HCT116 (cell line): ENCODE measurements around the gene COL28A1. TPM values are rescaled to one million over a fixed set of nuclear protein-coding genes. Genes with fewer than 3 reads are reported as not detected.

Experiments used
- ATAC-seq: fragments of 200-7000 bp; cut with Tn5 transposase; 2 replicates; pipeline ENCODE4 v1.9.1; 2020; ENCODE audit warnings: mild to moderate bottlenecking, moderate library complexity
- BruUV-seq: library from RNA; stranded (reverse); fragments of 400-500 nt; replicated peaks from 2 replicates; lab custom pipeline; 2021; lab: Mats Ljungman, UMichigan
- CTCF ChIA-PET: fragments of 300-600 bp; sonication (Branson Sonifier 250); formaldehyde crosslinking; loops from one replicate; lab custom pipeline; 2021; ENCODE audit warnings: antibody characterized with exemption; lab: Charles Lee
- POLR2A ChIA-PET: fragments of 300-600, 350-600 bp; sonication (Branson Sonifier 250); formaldehyde crosslinking; loops from one replicate; lab custom pipeline; 2021; ENCODE audit warnings: antibody characterized with exemption; lab: Charles Lee
- RAD21 ChIA-PET, 2 experiments: fragments of 300-600 bp; sonication (Branson Sonifier 250); formaldehyde crosslinking; loops; one replicate each; lab custom pipeline; 2023; ENCODE audit warnings: low total read pairs in 2 of 2; ENCODE audit not compliant: uncharacterized antibody in 2 of 2, unreplicated experiment in 2 of 2, low non-redundant PET in 1 of 2; lab: Charles Lee
- DNase-seq: peaks from one replicate; pipeline ENCODE4 v3.0.0-alpha.2; 2010; ENCODE audit warnings: low read depth, low spot score
- H2AFZ ChIP-seq: fragments of 200-600 bp; shearing (Covaris generic), sonication (generic); 2 replicates; pipeline ENCODE4 v1.6.1; 2017; ENCODE audit warnings: low read depth, mixed run types, mixed read lengths, antibody characterized with exemption, low read length; ENCODE audit not compliant: poor library complexity, severe bottlenecking
- H3K27ac ChIP-seq: 2 replicates; pipeline ENCODE4 v1.5.1; 2012; ENCODE audit warnings: low read depth, low read length
- H3K27me3 ChIP-seq: fragments of 200-600 bp; sonication (generic); 2 replicates; pipeline ENCODE4 v1.6.1; 2016; ENCODE audit warnings: mixed run types, low read length, mixed read lengths; ENCODE audit not compliant: insufficient read depth
- H3K36me3 ChIP-seq, 2 experiments: fragments of 200-500 bp in 1 of 2; fragments of 200-600 bp in 1 of 2; sonication (Bioruptor generic) in 1 of 2; sonication (generic) in 1 of 2; 2 replicates each; pipeline versions ENCODE4 v1.5.1 to v1.6.1; 2014 to 2016; ENCODE audit warnings: low read length in 2 of 2, inconsistent platforms in 1 of 2, mixed read lengths in 1 of 2, mixed run types in 1 of 2; ENCODE audit not compliant: insufficient read depth in 2 of 2, control insufficient read depth in 1 of 2
- H3K4me1 ChIP-seq, 2 experiments: fragments of 200-600 bp in 1 of 2; sonication (generic) in 1 of 2; 2 replicates each; pipeline versions ENCODE4 v1.5.1 to v1.6.1; 2012 to 2017; ENCODE audit warnings: low read length in 2 of 2, inconsistent platforms in 1 of 2, mild to moderate bottlenecking in 1 of 2, mixed read lengths in 1 of 2, mixed run types in 1 of 2, moderate library complexity in 1 of 2; ENCODE audit not compliant: insufficient read depth in 2 of 2, control insufficient read depth in 1 of 2
- H3K4me2 ChIP-seq: fragments of 200-600 bp; sonication (generic); 2 replicates; pipeline ENCODE4 v1.6.1; 2017; ENCODE audit warnings: mixed run types, low read length, mixed read lengths
- H3K4me3 ChIP-seq, 2 experiments: fragments of 200-600 bp in 1 of 2; sonication (generic) in 1 of 2; replicated peaks in 1 of 2; 2 replicates each; pipeline ENCODE4 v1.5.1; 2011 to 2016; ENCODE audit warnings: low read length in 2 of 2, control low read depth in 1 of 2, low read depth in 1 of 2, mild to moderate bottlenecking in 1 of 2, mixed read lengths in 1 of 2, mixed run types in 1 of 2
- H3K79me2 ChIP-seq: fragments of 200-600 bp; sonication (generic); 2 replicates; pipeline ENCODE4 v1.6.1; 2017; ENCODE audit warnings: mild to moderate bottlenecking, mixed run types, low read length, moderate library complexity, mixed read lengths; ENCODE audit not compliant: insufficient read depth
- H3K9ac ChIP-seq: fragments of 200-600 bp; sonication (generic); 2 replicates; pipeline ENCODE4 v1.6.1; 2016; ENCODE audit warnings: low read length, mixed read lengths
- H3K9me2 ChIP-seq: fragments of 200-600 bp; sonication (generic), shearing (Covaris generic); 2 replicates; pipeline ENCODE4 v1.6.1; 2017; ENCODE audit warnings: mixed run types, mild to moderate bottlenecking, moderate library complexity; ENCODE audit not compliant: insufficient read depth
- H3K9me3 ChIP-seq, 2 experiments: fragments of 200-500 bp in 1 of 2; fragments of 200-600 bp in 1 of 2; sonication (Bioruptor generic) in 1 of 2; sonication (generic) in 1 of 2; 2 replicates each; pipeline ENCODE4 v1.6.1; 2014 to 2017; ENCODE audit warnings: low read length in 2 of 2, mixed read lengths in 2 of 2, inconsistent platforms in 1 of 2, low read depth in 1 of 2, mild to moderate bottlenecking in 1 of 2, mixed run types in 1 of 2, moderate library complexity in 1 of 2; ENCODE audit not compliant: control insufficient read depth in 1 of 2, insufficient read depth in 1 of 2
- H4K20me1 ChIP-seq: fragments of 200-600 bp; sonication (generic), shearing (Covaris generic); 2 replicates; pipeline ENCODE4 v1.6.1; 2017; ENCODE audit warnings: mixed run types, mild to moderate bottlenecking, moderate library complexity; ENCODE audit not compliant: insufficient read depth
- CEBPB ChIP-seq: IDR thresholded peaks from 2 replicates; pipeline ENCODE4 v1.6.1; 2012; ENCODE audit warnings: low read depth
- POLR2A ChIP-seq: IDR thresholded peaks from 2 replicates; pipeline ENCODE4 v1.7.0; 2011; ENCODE audit warnings: borderline replicate concordance; ENCODE audit not compliant: insufficient read depth, insufficient read length; ENCODE audit errors: extremely low read depth
- SRF ChIP-seq: IDR thresholded peaks from 2 replicates; pipeline ENCODE4 v1.6.1; 2012; ENCODE audit warnings: low read depth
- ZFX ChIP-seq: fragments of 450-650 bp; IDR thresholded peaks from 2 replicates; pipeline ENCODE4 v1.6.1; 2017
- intact Hi-C: fragments of 100-400 bp; cut with micrococcal nuclease; formaldehyde crosslinking; loops from 2 replicates; pipeline ENCODE4 v1.10.0; 2022
- total RNA-seq: library from RNA; stranded (reverse); gene quantifications from one replicate; pipeline ENCODE4 v1.2.1, GENCODE V29; 2021; ENCODE audit not compliant: unreplicated experiment
- TF ChIP-seq, protein P1 (sequence below): IDR thresholded peaks from 2 replicates; pipeline ENCODE4 v1.6.1; 2012; ENCODE audit warnings: low read depth
- TF ChIP-seq, protein P2 (sequence below): IDR thresholded peaks from 2 replicates; pipeline ENCODE4 v1.6.1; 2011; ENCODE audit warnings: mild to moderate bottlenecking, low read length, moderate library complexity; ENCODE audit not compliant: insufficient replicate concordance; ENCODE audit errors: extremely low read depth

COL28A1 gene
- total RNA-seq, 1 experiment from 2014 or later = 0.12 TPM

DNA sequence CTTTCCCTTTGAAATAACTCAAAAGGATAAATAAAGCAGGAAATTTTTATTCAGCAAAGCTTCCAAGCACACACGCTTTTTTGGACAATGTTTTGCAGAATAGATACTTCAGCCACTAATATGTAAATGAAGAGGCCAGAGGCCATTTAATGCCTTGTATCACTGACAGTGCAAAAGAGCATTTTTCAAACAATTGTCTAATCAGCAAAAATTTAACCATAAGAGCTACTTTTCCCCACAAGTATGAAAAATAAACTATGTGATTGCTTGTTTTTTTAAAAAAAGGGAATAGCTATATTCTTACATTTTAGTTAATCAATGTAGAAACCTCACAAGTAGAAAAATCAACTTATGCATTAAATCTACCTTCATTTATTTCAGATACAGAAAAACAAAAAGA is 99.7 kb downstream of the COL28A1 start:
- CTCF ChIA-PET = no interaction called here
- DNase-seq = no peak
- Histone ChIP-seq H3K4me1 (peaks cover 8 to 12% of the 10 kb centered on the region in 2 experiments), H3K36me3 (no peaks in the 10 kb centered on the region), H3K4me3 (no peak overlapping the region), H3K27ac (no peak overlapping the region)
- TF ChIP-seq SRF = no peak
- TF ChIP-seq, protein P1, sequence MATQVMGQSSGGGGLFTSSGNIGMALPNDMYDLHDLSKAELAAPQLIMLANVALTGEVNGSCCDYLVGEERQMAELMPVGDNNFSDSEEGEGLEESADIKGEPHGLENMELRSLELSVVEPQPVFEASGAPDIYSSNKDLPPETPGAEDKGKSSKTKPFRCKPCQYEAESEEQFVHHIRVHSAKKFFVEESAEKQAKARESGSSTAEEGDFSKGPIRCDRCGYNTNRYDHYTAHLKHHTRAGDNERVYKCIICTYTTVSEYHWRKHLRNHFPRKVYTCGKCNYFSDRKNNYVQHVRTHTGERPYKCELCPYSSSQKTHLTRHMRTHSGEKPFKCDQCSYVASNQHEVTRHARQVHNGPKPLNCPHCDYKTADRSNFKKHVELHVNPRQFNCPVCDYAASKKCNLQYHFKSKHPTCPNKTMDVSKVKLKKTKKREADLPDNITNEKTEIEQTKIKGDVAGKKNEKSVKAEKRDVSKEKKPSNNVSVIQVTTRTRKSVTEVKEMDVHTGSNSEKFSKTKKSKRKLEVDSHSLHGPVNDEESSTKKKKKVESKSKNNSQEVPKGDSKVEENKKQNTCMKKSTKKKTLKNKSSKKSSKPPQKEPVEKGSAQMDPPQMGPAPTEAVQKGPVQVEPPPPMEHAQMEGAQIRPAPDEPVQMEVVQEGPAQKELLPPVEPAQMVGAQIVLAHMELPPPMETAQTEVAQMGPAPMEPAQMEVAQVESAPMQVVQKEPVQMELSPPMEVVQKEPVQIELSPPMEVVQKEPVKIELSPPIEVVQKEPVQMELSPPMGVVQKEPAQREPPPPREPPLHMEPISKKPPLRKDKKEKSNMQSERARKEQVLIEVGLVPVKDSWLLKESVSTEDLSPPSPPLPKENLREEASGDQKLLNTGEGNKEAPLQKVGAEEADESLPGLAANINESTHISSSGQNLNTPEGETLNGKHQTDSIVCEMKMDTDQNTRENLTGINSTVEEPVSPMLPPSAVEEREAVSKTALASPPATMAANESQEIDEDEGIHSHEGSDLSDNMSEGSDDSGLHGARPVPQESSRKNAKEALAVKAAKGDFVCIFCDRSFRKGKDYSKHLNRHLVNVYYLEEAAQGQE = no peak
- TF ChIP-seq ZFX = no peak
- TF ChIP-seq, protein P2, sequence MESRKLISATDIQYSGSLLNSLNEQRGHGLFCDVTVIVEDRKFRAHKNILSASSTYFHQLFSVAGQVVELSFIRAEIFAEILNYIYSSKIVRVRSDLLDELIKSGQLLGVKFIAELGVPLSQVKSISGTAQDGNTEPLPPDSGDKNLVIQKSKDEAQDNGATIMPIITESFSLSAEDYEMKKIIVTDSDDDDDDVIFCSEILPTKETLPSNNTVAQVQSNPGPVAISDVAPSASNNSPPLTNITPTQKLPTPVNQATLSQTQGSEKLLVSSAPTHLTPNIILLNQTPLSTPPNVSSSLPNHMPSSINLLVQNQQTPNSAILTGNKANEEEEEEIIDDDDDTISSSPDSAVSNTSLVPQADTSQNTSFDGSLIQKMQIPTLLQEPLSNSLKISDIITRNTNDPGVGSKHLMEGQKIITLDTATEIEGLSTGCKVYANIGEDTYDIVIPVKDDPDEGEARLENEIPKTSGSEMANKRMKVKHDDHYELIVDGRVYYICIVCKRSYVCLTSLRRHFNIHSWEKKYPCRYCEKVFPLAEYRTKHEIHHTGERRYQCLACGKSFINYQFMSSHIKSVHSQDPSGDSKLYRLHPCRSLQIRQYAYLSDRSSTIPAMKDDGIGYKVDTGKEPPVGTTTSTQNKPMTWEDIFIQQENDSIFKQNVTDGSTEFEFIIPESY = no peak
- no peak for TF ChIP-seq POLR2A
- TF ChIP-seq CEBPB = no peak
- TF ChIP-seq, all 23 proteins: peak for 0
- ChIA-PET RAD21 (no interaction called here), POLR2A (no interaction called here)
- intact Hi-C loops = no loop called here
- H3K79me2 ChIP-seq = no peaks in the 10 kb centered on the region
- no peak for ATAC-seq
- H3K27me3 ChIP-seq = no peaks in the 10 kb centered on the region
- no peak overlapping the region for H3K4me2 ChIP-seq
- BruUV-seq = no TSS peak
- H3K9me2 ChIP-seq = no peaks in the 10 kb centered on the region
- no peak overlapping the region for H3K9ac ChIP-seq
- H4K20me1 ChIP-seq = no peaks in the 10 kb centered on the region
- no peak overlapping the region for H2AFZ ChIP-seq
- H3K9me3 ChIP-seq = no peaks in the 10 kb centered on the region
